Stimulated activated CD4-positive, alpha-beta T cell treated with anti-CD3 and anti-CD28 coated beads, TNF-alpha, amount 100 ng/mL, for 1 hour (primary cell): ENCODE measurements around the gene RNF4.
"Not testable (repeated sequence)": the region's sequence is repeated elsewhere in the genome, so short reads cannot be mapped to it uniquely, and the experiment has no call there.

Experiments used
- DNase-seq, 3 donors: peaks; one replicate each; pipeline ENCODE4 v3.0.0-alpha.2; 2020; ENCODE audit warnings: low read depth in 3 of 3, low spot score in 1 of 3

RNF4 gene

GRCh38 chr4:2526559-2526958 is 57.7 kb downstream of the RNF4 start:
- no peak for DNase-seq

GRCh38 chr4:2534904-2535375 is 66.0 kb downstream of the RNF4 start:
- DNase-seq: no peak

GRCh38 chr4:2535376-2536192 is 66.7 kb downstream of the RNF4 start:
- peak in 2 of 3 donors; percentile 12 to 33 for DNase-seq

GRCh38 chr4:2536193-2537010 is 67.5 kb downstream of the RNF4 start, which contains the start of gene FAM193A:
FAM193A (plus strand) TSS chr4:2536647; CDS start chr4:2536916, 269 bp downstream.
- peak; percentile 95 to 99 (median 98) for DNase-seq

- DNase-seq: peak; percentile 5 to 33 (median 22)
Measured at GRCh38 chr4:2537011-2537830, 68.3 kb downstream of the RNF4 start.

GRCh38 chr4:2543580-2544191 is 74.8 kb downstream of the RNF4 start:
- DNase-seq: not testable (repeated sequence)

- DNase-seq: no peak
Measured at GRCh38 chr4:2545321-2546013, 76.6 kb downstream of the RNF4 start.

- DNase-seq: no peak
Measured at GRCh38 chr4:2546286-2546823, 77.4 kb downstream of the RNF4 start.

GRCh38 chr4:2546961-2547691 is 78.2 kb downstream of the RNF4 start:
- not testable (repeated sequence) for DNase-seq

GRCh38 chr4:2551118-2551517 is 82.2 kb downstream of the RNF4 start:
- no peak for DNase-seq

GRCh38 chr4:2552806-2553205 is 83.9 kb downstream of the RNF4 start:
- no peak for DNase-seq

- no peak for DNase-seq
Measured at GRCh38 chr4:2558301-2558700, 89.4 kb downstream of the RNF4 start.

- no peak for DNase-seq
Measured at GRCh38 chr4:2560167-2560566, 91.3 kb downstream of the RNF4 start.
